Activated T-cell treated with anti-CD3 and anti-CD28 coated beads, Interleukin-2, amount 50 U/mL, for 48 hours (primary cell): ENCODE data around the gene GREB1.
A peak's percentile ranks its signal among the peaks of the same experiment; 100 is the strongest.

ENCODE experiments used
- DNase-seq, 2 experiments: peaks; one replicate each; pipeline ENCODE4 v3.0.0-alpha.2; 2020

Gene GREB1

GRCh38 chr2:11669454-11670291, 135.8 kb downstream of the GREB1 start, which contains the start of gene NTSR2:
Gene NTSR2 (minus strand): TSS chr2:11670195. CDS start chr2:11670129, 66 bp downstream.
- peak; percentile 49 to 56 for DNase-seq

GRCh38 chr2:11672407-11672806, 138.6 kb downstream of the GREB1 start:
- DNase-seq, result no peak

GRCh38 chr2:11674983-11675382, 141.1 kb downstream of the GREB1 start:
- no peak for DNase-seq

- DNase-seq, result no peak
These were observed 141.7 kb downstream of the GREB1 start for GRCh38 chr2:11675423-11676112.

- no peak for DNase-seq
These were observed 142.8 kb downstream of the GREB1 start for GRCh38 chr2:11676640-11677039.

GRCh38 chr2:11677136-11678055, 143.6 kb downstream of the GREB1 start:
- no peak for DNase-seq

GRCh38 chr2:11678306-11678960, 144.6 kb downstream of the GREB1 start:
- DNase-seq, result no peak

- no peak for DNase-seq
These were observed 145.2 kb downstream of the GREB1 start for GRCh38 chr2:11679016-11679415.

GRCh38 chr2:11679486-11680181, 145.8 kb downstream of the GREB1 start:
- DNase-seq, result no peak

GRCh38 chr2:11680182-11680900, 146.5 kb downstream of the GREB1 start:
- no peak for DNase-seq

- no peak for DNase-seq
These were observed 147.3 kb downstream of the GREB1 start for GRCh38 chr2:11680901-11681721.

- DNase-seq, result peak; percentile 82
These were observed 148.1 kb downstream of the GREB1 start for GRCh38 chr2:11681722-11682589.

- DNase-seq, result no peak
These were observed 148.7 kb downstream of the GREB1 start for GRCh38 chr2:11682590-11682915.

GRCh38 chr2:11683476-11683875, 149.6 kb downstream of the GREB1 start:
- DNase-seq, result no peak

- no peak for DNase-seq
These were observed 150.1 kb downstream of the GREB1 start for GRCh38 chr2:11683966-11684365.

GRCh38 chr2:11684894-11685460, 151.1 kb downstream of the GREB1 start:
- DNase-seq, result no peak

- no peak for DNase-seq
These were observed 152.1 kb downstream of the GREB1 start for GRCh38 chr2:11685906-11686470.

- DNase-seq, result no peak
These were observed 153.9 kb downstream of the GREB1 start for GRCh38 chr2:11687736-11688135.
